Measurements from ENCODE around the gene ASIC2.

- TF ChIP-seq, protein P1, sequence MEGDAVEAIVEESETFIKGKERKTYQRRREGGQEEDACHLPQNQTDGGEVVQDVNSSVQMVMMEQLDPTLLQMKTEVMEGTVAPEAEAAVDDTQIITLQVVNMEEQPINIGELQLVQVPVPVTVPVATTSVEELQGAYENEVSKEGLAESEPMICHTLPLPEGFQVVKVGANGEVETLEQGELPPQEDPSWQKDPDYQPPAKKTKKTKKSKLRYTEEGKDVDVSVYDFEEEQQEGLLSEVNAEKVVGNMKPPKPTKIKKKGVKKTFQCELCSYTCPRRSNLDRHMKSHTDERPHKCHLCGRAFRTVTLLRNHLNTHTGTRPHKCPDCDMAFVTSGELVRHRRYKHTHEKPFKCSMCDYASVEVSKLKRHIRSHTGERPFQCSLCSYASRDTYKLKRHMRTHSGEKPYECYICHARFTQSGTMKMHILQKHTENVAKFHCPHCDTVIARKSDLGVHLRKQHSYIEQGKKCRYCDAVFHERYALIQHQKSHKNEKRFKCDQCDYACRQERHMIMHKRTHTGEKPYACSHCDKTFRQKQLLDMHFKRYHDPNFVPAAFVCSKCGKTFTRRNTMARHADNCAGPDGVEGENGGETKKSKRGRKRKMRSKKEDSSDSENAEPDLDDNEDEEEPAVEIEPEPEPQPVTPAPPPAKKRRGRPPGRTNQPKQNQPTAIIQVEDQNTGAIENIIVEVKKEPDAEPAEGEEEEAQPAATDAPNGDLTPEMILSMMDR (IDR thresholded peaks at IDR 0.05; ENCODE audit: extremely low read depth in 1 of 2, insufficient read depth in 1 of 2, low read depth in 1 of 2, low read length in 2 of 2), result no peak
- TF ChIP-seq POLR2A (IDR thresholded peaks at IDR 0.05; ENCODE audit: low read depth, low read length) (no peak), MYC (IDR thresholded peaks at IDR 0.05; ENCODE audit: low read depth, low read length) (no peak), JUN (IDR thresholded peaks at IDR 0.05; ENCODE audit: borderline replicate concordance, insufficient read depth, insufficient read length, low read depth) (no peak), POLR2AphosphoS5 (IDR thresholded peaks at IDR 0.05; ENCODE audit: insufficient read depth, low read depth, low read length) (no peak)
- TF ChIP-seq, protein P2, sequence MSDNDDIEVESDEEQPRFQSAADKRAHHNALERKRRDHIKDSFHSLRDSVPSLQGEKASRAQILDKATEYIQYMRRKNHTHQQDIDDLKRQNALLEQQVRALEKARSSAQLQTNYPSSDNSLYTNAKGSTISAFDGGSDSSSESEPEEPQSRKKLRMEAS (IDR thresholded peaks at IDR 0.05; ENCODE audit: insufficient read depth, insufficient read length), result no peak
These were observed 94.1 kb downstream of the ASIC2 start for GRCh38 chr17:33198954-33199353.

Measured in endothelial cell of umbilical vein (primary cell).